Measurements from ENCODE around the gene MICA. TPM values are rescaled to one million over a fixed set of nuclear protein-coding genes. Genes with fewer than 3 reads are reported as not detected.
"Not testable (repeated sequence)": the region's sequence is repeated elsewhere in the genome, so short reads cannot be mapped to it uniquely, and the experiment has no call there.

Gene MICA
- 10 to 100 TPM; 10.8 to 12.7 TPM for total RNA-seq

DNA sequence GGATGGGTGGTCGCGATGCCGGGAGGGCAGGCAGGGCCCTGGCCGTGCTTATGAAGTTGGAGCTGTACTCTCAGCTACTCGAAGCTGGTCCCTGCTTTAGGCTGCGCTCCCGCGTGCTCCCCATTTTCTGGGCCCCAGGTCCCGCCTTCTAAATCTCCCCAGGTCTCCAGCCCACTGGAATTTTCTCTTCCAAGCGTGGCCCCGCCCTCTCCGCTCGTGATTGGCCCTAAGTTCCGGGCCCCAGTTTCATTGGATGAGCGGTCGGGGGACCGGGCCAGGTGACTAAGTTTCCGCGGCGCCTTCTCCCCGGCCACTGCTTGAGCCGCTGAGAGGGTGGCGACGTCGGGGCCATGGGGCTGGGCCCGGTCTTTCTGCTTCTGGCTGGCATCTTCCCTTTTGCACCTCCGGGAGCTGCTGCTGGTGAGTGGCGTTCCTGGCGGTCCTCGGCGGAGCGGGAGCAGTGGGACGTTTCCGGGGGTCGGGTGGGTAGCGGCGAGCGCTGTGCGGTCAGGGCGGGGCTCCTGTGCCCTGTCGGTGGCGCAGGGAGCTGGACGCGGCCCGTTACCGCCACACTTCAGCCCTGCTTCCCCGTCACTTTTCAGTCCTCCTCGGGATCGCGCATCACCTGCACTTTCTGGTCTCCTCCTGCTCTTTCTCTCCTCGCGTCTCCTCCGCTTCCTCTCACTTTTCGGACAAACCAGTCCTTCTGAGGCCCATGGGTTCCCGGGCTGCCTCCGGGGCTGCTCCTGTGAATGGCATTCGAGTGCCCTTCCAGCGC, at the start of gene MICA:
Gene MICA, plus strand, starts transcription at position 313 of the 778 bp plus-strand sequence. Its CDS starts 38 bp downstream, at position 351.
- POLR2A ChIA-PET: no interaction called here
- CTCF ChIA-PET: interaction anchor here (2.0 kb wide), 1 partner anchor 91 kb away, joined by 6 read pairs; no protein-coding TSS in a partner anchor

DNA sequence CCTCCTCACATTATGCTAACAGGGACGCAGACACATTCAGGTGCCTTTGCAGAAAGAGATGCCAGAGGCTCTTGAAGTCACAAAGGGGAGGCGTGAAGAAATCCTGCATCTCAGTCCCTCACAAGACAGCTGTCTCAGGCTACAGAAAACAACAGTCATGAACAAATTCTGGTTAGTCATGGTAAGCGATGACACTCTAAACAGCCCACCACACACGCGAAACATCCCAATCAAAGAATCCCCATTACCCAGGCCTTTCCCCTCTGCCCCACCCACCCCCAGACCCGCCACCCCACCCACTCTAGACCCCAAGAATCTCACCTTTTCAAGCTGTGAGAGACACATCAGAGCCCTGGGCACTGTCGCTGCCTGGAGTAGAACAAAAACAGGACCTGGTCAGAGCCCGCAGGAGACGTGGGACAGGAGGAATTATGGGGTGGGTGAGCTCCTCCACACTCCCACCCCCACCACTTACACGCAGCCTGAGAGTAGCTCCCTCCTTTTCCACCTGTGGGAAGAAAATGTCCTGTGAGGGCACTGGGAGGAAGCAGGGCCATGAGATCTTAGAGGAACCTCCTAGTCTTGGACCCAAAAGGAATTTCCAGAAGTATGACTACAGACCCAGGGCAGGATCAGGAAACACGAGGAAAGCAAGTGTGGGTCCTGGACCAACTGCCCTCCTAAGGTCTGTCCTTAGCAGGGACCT, 49.1 kb upstream of the MICA start:
- POLR2A ChIA-PET: interaction anchor here (0.9 to 2.4 kb wide), 2 partner anchors 12 to 82 kb away, joined by 5 to 7 read pairs; no protein-coding TSS in a partner anchor
- CTCF ChIA-PET: no interaction called here

DNA sequence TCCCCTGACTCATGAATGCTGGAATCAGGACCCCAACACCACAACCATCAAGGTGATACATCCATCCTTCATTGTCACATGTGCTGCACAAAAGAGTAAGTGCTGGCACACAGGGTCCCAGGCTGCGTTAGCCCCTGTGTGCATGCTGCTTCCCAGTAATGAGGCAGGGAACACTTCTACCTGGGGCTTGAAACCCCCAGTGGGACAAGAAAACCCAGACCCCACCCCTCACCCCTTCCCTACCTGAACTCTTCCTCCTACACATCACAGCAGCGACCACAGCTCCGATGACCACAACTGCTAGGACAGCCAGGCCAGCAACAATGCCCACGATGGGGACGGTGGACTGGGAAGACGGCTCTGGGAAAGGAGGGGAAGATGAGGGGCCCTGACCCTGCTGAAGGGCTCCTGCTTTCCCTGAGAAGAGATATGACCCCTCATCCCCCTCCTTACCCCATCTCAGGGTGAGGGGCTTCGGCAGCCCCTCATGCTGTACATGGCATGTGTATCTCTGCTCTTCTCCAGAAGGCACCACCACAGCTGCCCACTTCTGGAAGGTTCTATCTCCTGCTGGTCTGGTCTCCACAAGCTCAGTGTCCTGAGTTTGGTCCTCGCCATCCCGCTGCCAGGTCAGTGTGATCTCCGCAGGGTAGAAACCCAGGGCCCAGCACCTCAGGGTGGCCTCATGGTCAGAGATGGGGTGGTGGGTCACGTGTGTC, 48.4 kb upstream of the MICA start:
- CTCF ChIA-PET: interaction anchor here (0.6 to 1.0 kb wide), 2 partner anchors 12 to 157 kb away, joined by 3 to 4 read pairs; no protein-coding TSS in a partner anchor
- POLR2A ChIA-PET: interaction anchor here (0.6 to 2.4 kb wide), 5 partner anchors 12 to 1615 kb away, joined by 3 to 7 read pairs (median 4); no protein-coding TSS in a partner anchor

DNA sequence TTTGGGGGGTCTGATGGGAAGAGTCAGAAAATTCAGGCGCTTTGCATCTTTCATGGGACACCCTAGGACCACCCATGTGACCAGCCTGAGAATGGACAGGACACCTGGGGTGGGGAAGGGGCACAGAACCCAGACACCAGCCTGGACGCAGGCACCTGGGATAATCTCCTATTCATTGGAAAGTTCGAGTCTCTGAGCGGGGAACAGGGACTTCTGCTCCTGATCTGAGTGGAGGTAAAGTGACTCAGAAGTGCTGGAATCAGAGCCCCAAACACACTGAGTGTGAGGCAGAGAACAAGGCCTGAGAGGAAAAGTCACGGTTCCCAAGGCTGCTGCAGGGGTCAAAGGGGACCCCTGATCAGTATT, 47.8 kb upstream of the MICA start:
- CTCF ChIA-PET: interaction anchor here (0.6 to 1.0 kb wide), 2 partner anchors 12 to 158 kb away, joined by 3 to 4 read pairs; no protein-coding TSS in a partner anchor
- POLR2A ChIA-PET: interaction anchor here (0.6 to 1.0 kb wide), 4 partner anchors 84 to 1614 kb away, joined by 3 to 4 read pairs (median 3); no protein-coding TSS in a partner anchor

DNA sequence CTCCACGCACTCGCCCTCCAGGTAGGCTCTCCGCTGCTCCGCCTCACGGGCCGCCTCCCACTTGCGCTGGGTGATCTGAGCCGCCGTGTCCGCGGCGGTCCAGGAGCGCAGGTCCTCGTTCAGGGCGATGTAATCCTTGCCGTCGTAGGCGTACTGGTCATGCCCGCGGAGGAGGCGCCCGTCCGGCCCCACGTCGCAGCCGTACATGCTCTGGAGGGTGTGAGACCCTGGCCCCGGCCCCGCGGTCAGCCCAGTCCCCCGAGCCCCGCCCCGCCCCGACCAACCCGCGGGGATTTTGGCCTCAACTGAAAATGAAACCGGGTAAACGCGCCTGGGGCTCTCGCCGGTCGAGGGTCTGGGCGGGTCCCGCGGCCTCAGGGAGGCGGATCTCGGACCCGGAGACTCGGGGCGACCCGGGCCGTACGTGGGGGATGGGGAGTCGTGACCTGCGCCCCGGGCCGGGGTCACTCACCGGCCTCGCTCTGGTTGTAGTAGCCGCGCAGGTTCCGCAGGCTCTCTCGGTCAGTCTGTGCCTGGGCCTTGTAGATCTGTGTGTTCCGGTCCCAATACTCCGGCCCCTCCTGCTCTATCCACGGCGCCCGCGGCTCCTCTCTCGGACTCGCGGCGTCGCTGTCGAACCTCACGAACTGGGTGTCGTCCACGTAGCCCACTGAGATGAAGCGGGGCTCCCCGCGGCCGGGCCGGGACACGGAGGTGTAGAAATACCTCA, 47.0 kb upstream of the MICA start:
- ChIA-PET POLR2A (interaction anchor here (0.6 kb wide), 1 partner anchor 85 kb away, joined by 3 read pairs; no protein-coding TSS in a partner anchor), CTCF (no interaction called here)

DNA sequence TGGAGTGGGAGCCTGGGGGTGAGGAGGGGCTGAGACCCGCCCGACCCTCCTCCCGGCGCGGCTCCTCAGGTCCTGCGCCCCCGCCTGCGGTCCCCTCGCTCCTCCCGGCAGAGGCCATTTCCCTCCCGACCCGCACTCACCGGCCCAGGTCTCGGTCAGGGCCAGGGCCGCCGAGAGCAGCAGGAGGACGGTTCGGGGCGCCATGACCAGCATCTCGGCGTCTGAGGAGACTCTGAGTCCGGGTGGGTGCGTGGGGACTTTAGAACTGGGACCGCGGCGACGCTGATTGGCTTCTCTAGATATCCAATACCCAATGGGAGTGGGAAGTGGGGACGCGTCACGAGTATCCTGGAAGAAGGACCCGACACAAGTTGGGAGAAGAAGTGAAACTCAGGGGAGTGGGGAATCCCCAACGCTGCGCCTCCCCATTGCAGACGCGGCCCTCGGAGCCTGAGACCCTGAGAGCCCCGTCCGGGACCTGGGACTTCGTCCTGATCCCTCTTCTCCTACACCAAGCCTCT, 46.4 kb upstream of the MICA start, which contains the start of gene HLA-B:
Gene HLA-B, minus strand, starts transcription at position 234 of the 521 bp plus-strand sequence. Its CDS starts 21 bp downstream, at position 213.
- ChIA-PET POLR2A (interaction anchor here (0.8 kb wide), 2 partner anchors 84 to 159 kb away, joined by 3 read pairs; no protein-coding TSS in a partner anchor), CTCF (interaction anchor here (0.7 kb wide), 1 partner anchor 10 kb away, joined by 4 read pairs; no protein-coding TSS in a partner anchor)

DNA sequence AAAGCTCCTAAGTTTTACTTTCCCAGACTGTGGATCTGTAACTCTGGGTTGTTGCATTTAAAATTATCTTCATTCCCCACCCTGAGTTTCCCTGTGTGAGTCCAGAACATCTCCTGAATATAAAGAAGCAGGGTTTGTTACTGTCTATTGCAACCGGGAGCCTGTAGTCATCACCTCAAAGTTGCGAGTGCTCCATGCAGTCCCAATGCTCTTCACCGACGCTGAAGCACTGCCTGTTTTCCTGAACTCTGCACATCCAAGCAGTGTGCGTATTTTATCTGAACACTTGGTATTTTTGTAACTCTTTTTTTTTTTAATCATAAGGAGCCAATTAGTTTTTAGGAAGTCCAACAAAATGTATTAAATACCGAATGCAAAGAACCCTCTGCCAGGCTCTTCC, 45.5 kb upstream of the MICA start:
- CTCF ChIA-PET: interaction anchor here (0.6 to 0.7 kb wide), 2 partner anchors 9 to 474 kb away, joined by 4 read pairs; no protein-coding TSS in a partner anchor
- POLR2A ChIA-PET: interaction anchor here (0.8 to 1.5 kb wide), 3 partner anchors 85 to 160 kb away, joined by 3 to 4 read pairs (median 3); no protein-coding TSS in a partner anchor

DNA sequence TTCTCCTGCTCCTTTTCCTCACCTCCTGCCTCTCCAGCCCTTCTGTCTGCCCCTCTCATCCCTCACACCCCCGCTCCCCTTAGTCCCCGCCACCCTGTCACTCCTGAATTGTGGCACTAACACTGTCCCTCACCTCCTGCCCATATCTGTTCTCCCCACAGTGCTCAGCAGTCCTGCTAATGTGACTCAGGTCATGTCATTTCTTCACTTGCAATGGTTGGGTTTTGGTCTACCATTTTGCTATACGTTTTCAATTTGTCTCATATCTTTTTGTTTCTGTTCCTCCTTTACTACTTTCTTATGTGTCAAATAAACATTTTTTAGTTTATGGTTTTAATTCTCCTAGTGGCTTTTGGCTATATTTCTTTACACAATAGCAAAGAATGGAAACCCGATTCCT, 45.1 kb upstream of the MICA start:
- CTCF ChIA-PET: no interaction called here
- POLR2A ChIA-PET: interaction anchor here (1.5 kb wide), 1 partner anchor 155 kb away, joined by 4 read pairs; no protein-coding TSS in a partner anchor

DNA sequence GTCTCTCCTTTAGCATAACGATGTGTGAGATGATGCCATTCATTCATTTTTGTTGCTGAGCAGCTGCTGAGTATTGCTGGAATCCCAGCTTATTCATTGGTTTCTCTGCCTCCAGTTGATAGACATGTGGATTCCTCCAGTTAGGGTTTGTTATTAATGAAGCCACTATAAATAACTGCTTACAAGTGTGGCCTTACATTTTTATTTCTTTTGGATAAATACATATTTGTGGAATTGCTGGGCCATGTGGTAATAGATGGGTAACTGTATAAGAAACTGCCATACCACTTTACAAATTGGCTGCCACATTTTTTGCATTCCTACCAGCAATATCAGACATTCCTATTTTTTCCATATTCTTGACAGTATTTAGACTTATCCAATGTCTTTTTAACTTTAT, 43.8 kb upstream of the MICA start:
- CTCF ChIA-PET: interaction anchor here (0.6 kb wide), 1 partner anchor 231 kb away, joined by 3 read pairs; no protein-coding TSS in a partner anchor
- POLR2A ChIA-PET: interaction anchor here (0.6 kb wide), 1 partner anchor 233 kb away, joined by 10 read pairs; the partner anchor contains the start of gene NCR3

DNA sequence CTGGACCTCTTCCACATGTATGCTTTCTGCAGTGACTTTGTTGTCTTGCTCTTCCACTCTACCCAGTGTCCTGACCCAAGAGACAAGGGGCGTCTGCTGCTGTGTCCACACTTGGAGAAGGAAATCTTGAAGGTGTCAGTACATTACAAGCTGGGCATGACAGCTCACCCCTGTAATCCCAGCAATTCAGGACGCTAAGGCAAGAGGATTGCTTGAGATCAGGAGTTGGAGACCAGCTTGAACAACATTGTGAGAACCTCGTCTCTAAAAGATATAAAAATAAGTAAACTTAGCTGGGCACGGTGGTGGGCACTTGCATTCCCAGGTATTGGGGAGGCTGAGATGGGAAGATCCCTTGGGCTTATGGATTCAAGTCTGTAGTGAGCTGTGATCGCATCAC, 40.6 kb upstream of the MICA start:
- ChIA-PET CTCF (no interaction called here), POLR2A (no interaction called here)

DNA sequence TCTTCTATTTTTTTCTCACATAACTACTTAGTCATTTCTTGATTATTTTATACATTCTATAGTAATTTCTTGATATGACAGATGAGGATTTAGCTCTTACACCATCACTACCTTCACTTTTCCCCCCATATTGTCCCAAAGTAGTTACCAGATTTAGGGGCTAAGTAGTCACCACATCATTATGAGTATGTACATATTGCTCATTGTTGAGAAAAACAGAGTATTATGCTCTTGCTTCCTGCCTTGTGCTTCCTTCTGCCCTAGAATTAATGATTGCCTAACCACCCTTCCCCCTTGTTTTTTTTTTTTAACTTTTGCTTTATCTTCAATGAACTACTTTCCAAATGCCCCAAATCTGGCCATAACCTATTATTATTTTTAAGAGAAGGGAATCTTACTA, 39.6 kb upstream of the MICA start:
- POLR2A ChIA-PET: no interaction called here
- CTCF ChIA-PET: no interaction called here

DNA sequence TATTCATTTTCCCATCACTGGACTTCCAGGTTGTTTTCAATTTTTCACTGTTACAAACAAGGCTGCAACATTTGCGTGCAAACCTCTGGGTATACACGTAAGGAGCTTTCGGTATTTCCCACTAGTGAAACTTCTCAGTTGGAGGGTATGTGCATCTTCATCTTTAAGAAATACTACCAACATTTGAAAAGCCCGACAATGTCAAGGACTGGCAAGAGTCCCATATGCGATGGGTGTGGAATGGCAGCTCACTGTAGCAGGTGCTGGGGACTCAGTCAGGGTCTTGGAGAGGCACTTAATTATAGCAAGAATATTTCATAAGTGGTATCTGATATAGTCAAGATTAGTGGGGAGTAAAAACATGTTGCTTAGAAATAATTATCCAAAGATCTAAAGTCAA, 37.5 kb upstream of the MICA start:
- ChIA-PET CTCF (interaction anchor here (0.8 to 3.2 kb wide), 11 partner anchors 11 to 239 kb away, joined by 3 to 37 read pairs (median 3); partner anchors contain the start of gene PSORS1C2), POLR2A (interaction anchor here (1.6 kb wide), 1 partner anchor 168 kb away, joined by 7 read pairs; no protein-coding TSS in a partner anchor)

DNA sequence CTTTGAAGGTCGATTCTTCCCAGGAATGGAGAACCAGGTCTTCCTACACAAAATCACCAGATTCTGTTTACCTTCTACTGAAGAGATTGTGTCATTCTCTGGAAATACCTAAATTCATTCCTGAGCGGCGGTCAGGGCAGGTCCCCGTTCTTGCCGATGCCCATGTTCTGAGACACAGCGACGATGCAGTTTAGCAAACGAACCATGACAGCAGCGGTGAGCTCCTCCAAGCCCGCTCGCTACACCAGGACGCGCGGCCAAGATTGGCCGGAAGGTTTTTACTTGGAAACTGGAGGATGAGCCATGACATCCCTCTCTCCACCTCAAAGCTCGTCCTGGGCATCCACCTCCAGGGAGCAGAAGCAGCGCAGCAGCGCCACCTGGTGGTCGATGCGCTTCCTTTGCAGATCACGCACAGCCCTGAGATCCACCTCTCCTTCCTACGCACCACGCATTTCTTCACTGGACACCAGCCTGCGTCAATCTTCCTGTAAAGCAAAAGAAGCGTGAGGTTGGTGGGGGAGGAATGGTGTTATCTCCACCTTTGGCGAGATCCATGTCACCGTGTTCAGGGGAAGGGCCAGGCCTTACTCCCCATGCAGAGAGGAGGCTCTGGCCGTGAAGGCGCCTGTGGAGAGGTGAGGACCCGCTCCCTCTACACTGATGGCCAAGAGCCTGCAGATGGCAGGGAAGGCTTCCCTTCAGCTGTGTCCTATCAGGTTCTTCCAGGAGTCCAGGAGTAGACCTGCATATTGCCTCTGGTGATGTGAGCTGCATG, 36.5 kb upstream of the MICA start:
- POLR2A ChIA-PET: interaction anchor here (0.5 to 1.6 kb wide), 3 partner anchors 12 to 175 kb away, joined by 5 to 7 read pairs (median 5); no protein-coding TSS in a partner anchor
- CTCF ChIA-PET: interaction anchor here (0.6 to 3.2 kb wide), 28 partner anchors 9 to 240 kb away, joined by 3 to 37 read pairs (median 4); partner anchors contain the start of gene PSORS1C2

DNA sequence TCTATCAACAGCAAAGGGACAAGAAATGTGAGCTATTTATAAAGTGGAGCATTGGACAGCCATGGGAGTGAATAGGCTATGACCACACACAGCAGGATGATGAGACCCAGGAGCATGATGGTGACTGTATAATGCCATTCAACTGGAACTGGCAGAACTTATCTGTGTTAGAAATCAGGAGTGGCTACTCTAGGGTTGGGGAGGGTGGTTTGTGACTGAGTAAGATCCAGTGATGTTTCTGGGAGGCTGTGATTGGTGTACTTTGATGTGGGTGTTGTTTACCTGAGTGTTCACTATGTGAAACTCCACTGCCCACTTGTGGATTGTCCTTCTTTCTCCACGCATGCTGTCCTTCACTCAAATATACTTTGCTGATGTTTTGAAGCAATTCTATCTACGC, 34.9 kb upstream of the MICA start:
- POLR2A ChIA-PET: no interaction called here
- CTCF ChIA-PET: no interaction called here

DNA sequence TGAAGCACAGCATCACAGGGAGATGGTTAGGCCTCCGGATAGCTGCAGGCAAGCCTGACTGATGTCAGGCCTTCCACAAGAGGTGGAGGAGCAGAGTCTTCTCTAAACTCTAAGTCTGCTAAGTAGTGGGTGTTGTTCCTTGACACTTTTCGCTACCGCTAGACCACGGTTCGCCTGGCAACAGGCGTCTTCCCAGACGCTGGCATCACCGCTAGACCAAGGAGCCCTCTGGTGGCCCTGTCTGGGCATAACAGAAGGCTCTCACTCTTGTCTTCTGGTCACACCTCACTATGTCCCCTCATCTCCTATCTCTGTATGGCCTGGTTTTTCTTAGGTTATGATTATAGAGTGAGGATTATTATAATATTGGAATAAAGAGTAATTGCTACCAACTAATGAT, 29.3 kb upstream of the MICA start:
- CTCF ChIA-PET, POLR2A ChIA-PET: not testable (repeated sequence)

DNA sequence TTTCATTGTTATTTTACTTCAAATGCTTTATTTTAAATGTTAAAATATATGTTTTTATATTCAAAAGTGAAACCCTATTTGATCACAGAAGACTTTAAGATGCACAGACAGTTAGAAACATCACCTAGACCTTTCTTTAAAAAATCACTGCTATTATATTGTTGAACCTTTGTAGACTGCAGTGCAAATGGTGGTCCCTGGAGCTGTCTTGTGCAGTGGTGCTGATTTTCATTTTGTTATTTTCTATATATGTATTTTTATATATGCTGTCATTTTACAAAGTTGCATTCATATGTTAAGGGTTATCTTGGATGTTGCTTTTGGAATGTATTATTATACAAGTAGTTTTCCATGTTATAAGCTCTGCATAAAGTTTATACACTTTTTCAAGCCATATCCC, 27.7 kb upstream of the MICA start:
- CTCF ChIA-PET: interaction anchor here (0.6 to 2.7 kb wide), 4 partner anchors 9 to 237 kb away, joined by 3 to 10 read pairs (median 3); partner anchors contain the start of gene PSORS1C2
- POLR2A ChIA-PET: no interaction called here

DNA sequence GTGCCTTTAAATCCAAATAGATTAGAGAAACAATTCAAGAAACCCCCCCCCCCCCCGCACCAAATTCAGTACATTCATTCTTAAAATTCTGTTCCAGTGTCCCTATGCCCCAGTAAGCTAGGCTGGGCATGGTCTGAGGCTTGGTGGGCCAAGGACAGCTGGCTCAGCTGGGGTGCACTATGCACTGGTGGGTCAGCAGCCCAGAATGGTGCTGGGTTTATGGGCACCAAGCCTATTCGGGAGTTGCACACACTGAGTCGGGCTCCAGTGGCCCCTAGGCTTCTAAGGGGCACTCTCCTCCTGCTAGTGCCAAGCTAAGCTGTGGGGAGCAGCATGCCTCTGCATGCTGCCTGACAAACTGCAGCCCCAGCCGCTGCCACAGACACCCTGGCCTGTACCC, 26.4 kb upstream of the MICA start:
- ChIA-PET POLR2A (no interaction called here), CTCF (interaction anchor here (0.7 to 2.7 kb wide), 2 partner anchors 10 to 248 kb away, joined by 4 to 10 read pairs; no protein-coding TSS in a partner anchor)
